Hepatocyte (in vitro differentiated cells): Measurements from ENCODE around the gene C8B. TPM values are rescaled to one million over a fixed set of nuclear protein-coding genes. Genes with fewer than 3 reads are reported as not detected.

Source experiments
- DNase-seq: peaks from one replicate; pipeline ENCODE4 v3.0.0-alpha.2; 2016; ENCODE audit warnings: low spot score
- H2AFZ ChIP-seq: fragments of 200-600 bp; sonication (generic); 2 replicates; pipeline ENCODE4 v1.6.0; 2016; ENCODE audit warnings: antibody characterized with exemption, mild to moderate bottlenecking
- H3K27ac ChIP-seq: fragments of 200-600 bp; sonication (generic); 2 replicates; pipeline ENCODE4 v1.5.1; 2016; ENCODE audit warnings: mild to moderate bottlenecking
- H3K27me3 ChIP-seq: fragments of 200-600 bp; sonication (generic); 2 replicates; pipeline ENCODE4 v1.6.1; 2016
- H3K36me3 ChIP-seq: fragments of 200-600 bp; sonication (generic); replicated peaks from 2 replicates; pipeline ENCODE4 v1.5.1; 2016; ENCODE audit warnings: low read depth; ENCODE audit not compliant: insufficient read depth
- H3K4me1 ChIP-seq: fragments of 200-600 bp; sonication (generic); 2 replicates; pipeline ENCODE4 v1.5.1; 2016; ENCODE audit warnings: mild to moderate bottlenecking, moderate library complexity; ENCODE audit not compliant: insufficient read depth
- H3K4me2 ChIP-seq: fragments of 200-600 bp; sonication (generic); 2 replicates; pipeline ENCODE4 v1.6.0; 2016
- H3K4me3 ChIP-seq: fragments of 200-600 bp; sonication (generic); 2 replicates; pipeline ENCODE4 v1.5.1; 2016; ENCODE audit warnings: mild to moderate bottlenecking
- H3K79me2 ChIP-seq: fragments of 200-600 bp; sonication (generic); 2 replicates; pipeline ENCODE4 v1.6.0; 2017; ENCODE audit warnings: mild to moderate bottlenecking
- H3K9me2 ChIP-seq: fragments of 200-600 bp; sonication (generic); replicated peaks from 2 replicates; pipeline ENCODE4 v1.6.0; 2017; ENCODE audit warnings: mild to moderate bottlenecking; ENCODE audit not compliant: insufficient read depth
- H3K9me3 ChIP-seq: fragments of 200-600 bp; sonication (generic); 2 replicates; pipeline ENCODE4 v1.5.1; 2016; ENCODE audit warnings: low read depth, mild to moderate bottlenecking
- H4K20me1 ChIP-seq: fragments of 200-600 bp; sonication (generic); 2 replicates; pipeline ENCODE4 v1.6.0; 2016; ENCODE audit warnings: mild to moderate bottlenecking; ENCODE audit not compliant: insufficient read depth, poor library complexity, severe bottlenecking
- CTCF ChIP-seq: fragments of 200-600 bp; sonication (generic); IDR thresholded peaks from 2 replicates; pipeline ENCODE4 v1.5.1; 2016; ENCODE audit warnings: antibody characterized with exemption, mild to moderate bottlenecking; ENCODE audit not compliant: poor library complexity
- EZH2 ChIP-seq: fragments of 200-600 bp; sonication (generic); IDR thresholded peaks from 2 replicates; pipeline ENCODE4 v1.6.1; 2016; ENCODE audit warnings: antibody characterized with exemption, mild to moderate bottlenecking, borderline replicate concordance
- EZH2phosphoT487 ChIP-seq: fragments of 200-600 bp; sonication (generic); IDR thresholded peaks from one replicate; pipeline ENCODE4 v1.6.1; 2018; ENCODE audit warnings: antibody characterized with exemption, mild to moderate bottlenecking, low read depth, moderate library complexity; ENCODE audit not compliant: unreplicated experiment, severe bottlenecking
- WGBS: methylation state at CpG from one replicate; pipeline ENCODE4 v1.1.6; 2016; ENCODE audit warnings: low lambda C conversion rate; ENCODE audit errors: missing lambda C conversion rate; 5-methylcytosine and 5-hydroxymethylcytosine counted together
- polyA plus RNA-seq: library from polyadenylated mRNA; unstranded; fragments of >200 nt; fragmentation: Nextera tagmentation; extraction: Ambion mirVana; gene quantifications from 2 replicates; pipeline ENCODE4 v1.2.1, GENCODE V29; 2016
- total RNA-seq: library from RNA; depleted of rRNA; stranded (reverse); fragments of >200 nt; gene quantifications from 2 replicates; pipeline ENCODE4 v1.2.3, GENCODE V29; 2014

C8B gene
- total and polyA plus RNA-seq, 2 experiments from 2014 or later, result 22.1 to 29.0 TPM

DNA sequence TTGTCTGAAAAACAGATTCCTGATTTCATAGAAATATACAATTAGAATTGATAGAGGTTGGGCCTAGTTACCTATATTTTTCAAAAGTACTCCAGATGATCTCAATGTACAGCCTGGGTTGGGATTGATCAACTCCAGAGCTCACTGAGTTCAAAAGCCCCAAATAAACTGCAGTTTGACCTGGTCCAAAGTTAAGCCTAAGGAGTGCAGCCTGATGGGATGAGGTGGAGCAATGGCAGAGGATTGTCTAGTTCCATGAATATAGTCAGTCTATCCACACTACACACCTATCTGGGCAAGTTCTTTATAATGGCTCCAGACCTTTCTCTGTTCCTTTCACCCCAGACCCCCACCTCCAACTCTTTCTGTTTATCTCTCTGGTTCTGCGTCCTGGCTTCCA lies 62.0 kb downstream of the C8B start:
- no peak for DNase-seq
- H3K4me3 ChIP-seq, result no peak overlapping the region
- WGBS, result 96% methylated on average over 1 of the region's 1 CpG
- H4K20me1 ChIP-seq, result no peaks in the 10 kb centered on the region
- H3K27me3 ChIP-seq, result no peaks in the 10 kb centered on the region
- no peaks in the 10 kb centered on the region for H3K36me3 ChIP-seq
- no peaks in the 10 kb centered on the region for H3K9me3 ChIP-seq
- no peak overlapping the region for H3K4me2 ChIP-seq
- no peaks in the 10 kb centered on the region for H3K4me1 ChIP-seq
- no peaks in the 10 kb centered on the region for H3K79me2 ChIP-seq
- TF ChIP-seq CTCF (no peak), EZH2phosphoT487 (no peak), EZH2 (no peak)
- no peaks in the 10 kb centered on the region for H3K9me2 ChIP-seq
- H2AFZ ChIP-seq, result no peak overlapping the region
- no peak overlapping the region for H3K27ac ChIP-seq

GRCh38 chr1:56901716-56902115 lies 64.1 kb downstream of the C8B start:
- Histone ChIP-seq H3K4me3 (no peak overlapping the region), H3K4me2 (no peak overlapping the region), H2AFZ (no peak overlapping the region), H3K27ac (peak overlapping the region; percentile 47), H3K9me3 (no peaks in the 10 kb centered on the region), H3K4me1 (peaks cover 6% of the 10 kb centered on the region), H4K20me1 (no peaks in the 10 kb centered on the region), H3K36me3 (no peaks in the 10 kb centered on the region), H3K27me3 (no peaks in the 10 kb centered on the region), H3K9me2 (no peaks in the 10 kb centered on the region), H3K79me2 (no peaks in the 10 kb centered on the region)
- WGBS, result 37% methylated on average over 3 of the region's 3 CpGs
- TF ChIP-seq EZH2 (no peak), CTCF (no peak), EZH2phosphoT487 (no peak)
- DNase-seq, result peak; percentile 30

- no peaks in the 10 kb centered on the region for H3K27me3 ChIP-seq
- DNase-seq, result no peak
- no peaks in the 10 kb centered on the region for H3K9me3 ChIP-seq
- H3K4me2 ChIP-seq, result no peak overlapping the region
- H3K27ac ChIP-seq, result no peak overlapping the region
- no peaks in the 10 kb centered on the region for H3K9me2 ChIP-seq
- no peaks in the 10 kb centered on the region for H3K79me2 ChIP-seq
- peaks cover 6% of the 10 kb centered on the region for H3K4me1 ChIP-seq
- H3K36me3 ChIP-seq, result no peaks in the 10 kb centered on the region
- no peak overlapping the region for H3K4me3 ChIP-seq
- no peaks in the 10 kb centered on the region for H4K20me1 ChIP-seq
- TF ChIP-seq EZH2, result no peak
- no peak for TF ChIP-seq EZH2phosphoT487
- TF ChIP-seq CTCF, result no peak
- H2AFZ ChIP-seq, result no peak overlapping the region
- WGBS, result 76% methylated on average over 2 of the region's 2 CpGs
Observed at GRCh38 chr1:56898879-56899278, 66.9 kb downstream of the C8B start.

DNA sequence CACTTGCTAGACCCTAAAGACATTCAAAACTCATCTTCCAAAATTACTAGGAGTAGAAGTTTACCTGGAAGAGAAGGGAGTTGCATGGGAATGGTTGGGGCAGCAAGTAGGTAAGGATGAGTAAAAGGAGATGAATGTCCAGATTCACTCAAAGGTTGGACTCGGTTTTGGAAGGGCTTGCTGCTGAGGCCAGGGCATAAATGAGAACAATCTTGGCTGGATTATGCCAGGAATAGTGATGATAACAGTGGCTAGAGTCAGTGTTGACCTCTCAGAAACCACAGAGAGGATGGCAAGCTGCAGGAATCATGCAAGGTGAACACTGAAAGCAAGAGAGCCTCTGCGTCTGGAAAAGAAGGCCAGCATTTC lies 67.8 kb downstream of the C8B start:
- H2AFZ ChIP-seq, result no peak overlapping the region
- no peak overlapping the region for H3K4me2 ChIP-seq
- DNase-seq, result no peak
- no peaks in the 10 kb centered on the region for H4K20me1 ChIP-seq
- no peaks in the 10 kb centered on the region for H3K36me3 ChIP-seq
- H3K27me3 ChIP-seq, result no peaks in the 10 kb centered on the region
- no peak overlapping the region for H3K4me3 ChIP-seq
- no peaks in the 10 kb centered on the region for H3K9me3 ChIP-seq
- WGBS, result 95% methylated on average over 2 of the region's 2 CpGs
- H3K27ac ChIP-seq, result no peak overlapping the region
- H3K9me2 ChIP-seq, result no peaks in the 10 kb centered on the region
- H3K79me2 ChIP-seq, result no peaks in the 10 kb centered on the region
- H3K4me1 ChIP-seq, result peaks cover 6% of the 10 kb centered on the region
- TF ChIP-seq CTCF (no peak), EZH2phosphoT487 (no peak), EZH2 (no peak)
